ENCODE measurements around the gene IFNA21. TPM values are rescaled to one million over a fixed set of nuclear protein-coding genes. Genes with fewer than 3 reads are reported as not detected.
A peak's percentile ranks its signal among the peaks of the same experiment; 100 is the strongest.
"Not testable (repeated sequence)": the region's sequence is repeated elsewhere in the genome, so short reads cannot be mapped to it uniquely, and the experiment has no call there.

Gene IFNA21
- total RNA-seq, 1 experiment from 2014 or later = not detected

DNA sequence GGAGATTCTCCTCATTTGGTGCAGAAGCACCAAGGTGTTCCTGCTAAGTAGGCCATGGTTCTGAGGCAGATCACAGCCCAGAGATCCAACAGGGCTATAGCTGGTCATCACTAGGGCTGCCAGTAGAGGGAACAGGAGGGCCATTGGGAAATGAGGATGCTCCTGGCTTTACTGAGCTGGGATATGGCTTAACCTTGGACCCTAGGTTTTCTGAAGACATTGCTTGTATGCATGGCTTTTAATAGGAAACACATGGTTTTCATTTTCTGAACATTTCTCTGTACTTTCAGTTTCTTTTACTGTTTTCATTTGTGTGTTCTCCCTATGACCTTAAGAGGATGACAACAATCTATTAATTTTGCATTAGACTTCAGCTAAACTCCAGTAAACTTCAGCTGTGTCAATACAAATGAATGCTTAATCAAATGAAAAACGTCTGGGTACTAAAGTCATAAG lies 25.0 kb downstream of the IFNA21 start, which contains the start of gene IFNW1:
Gene IFNW1, minus strand, starts transcription at position 406 of the 456 bp plus-strand sequence. Its CDS starts 262 bp downstream, at position 144.
- DNase-seq (ENCODE audit: low spot score) = peak; percentile 6

DNA sequence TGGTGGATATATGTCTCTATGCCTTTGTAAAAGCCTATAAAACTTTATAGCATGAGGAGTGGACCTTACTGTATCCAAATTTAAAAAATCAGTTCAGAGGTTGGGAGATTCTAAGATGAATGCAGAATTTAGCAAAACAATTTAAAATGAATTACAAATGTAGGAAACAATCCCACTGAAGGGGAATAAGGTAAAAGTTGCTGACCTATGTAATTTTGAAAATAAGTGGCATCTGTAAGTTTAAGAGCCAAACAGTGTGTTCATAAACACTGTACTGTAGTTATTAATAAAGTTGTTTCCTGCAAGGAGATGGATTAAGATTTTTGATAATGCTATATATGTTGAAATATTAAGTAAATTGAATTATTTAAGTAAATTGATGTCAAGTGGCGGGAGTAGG lies 29.4 kb downstream of the IFNA21 start:
- DNase-seq (ENCODE audit: low spot score) = no peak

DNA sequence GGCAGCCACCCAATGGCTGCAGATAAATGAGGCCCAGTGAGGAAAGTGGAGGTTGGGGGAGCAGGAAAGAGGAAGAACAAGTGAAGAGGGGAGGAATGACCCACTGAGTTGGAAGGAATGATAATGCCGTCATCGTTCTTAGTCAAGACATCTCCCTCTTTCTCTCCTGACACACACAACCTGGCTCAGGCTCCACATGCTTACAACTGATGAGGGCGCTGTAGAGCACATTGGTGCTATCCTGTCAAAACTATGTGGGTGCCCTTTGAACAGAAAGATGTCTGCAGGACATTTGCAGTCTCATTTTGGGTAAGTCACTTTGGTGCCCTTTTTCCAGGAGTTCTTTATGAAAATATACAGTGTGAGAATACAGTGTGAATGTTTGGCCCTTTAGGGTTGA lies 30.7 kb downstream of the IFNA21 start:
- no peak for DNase-seq (ENCODE audit: low spot score)

DNA sequence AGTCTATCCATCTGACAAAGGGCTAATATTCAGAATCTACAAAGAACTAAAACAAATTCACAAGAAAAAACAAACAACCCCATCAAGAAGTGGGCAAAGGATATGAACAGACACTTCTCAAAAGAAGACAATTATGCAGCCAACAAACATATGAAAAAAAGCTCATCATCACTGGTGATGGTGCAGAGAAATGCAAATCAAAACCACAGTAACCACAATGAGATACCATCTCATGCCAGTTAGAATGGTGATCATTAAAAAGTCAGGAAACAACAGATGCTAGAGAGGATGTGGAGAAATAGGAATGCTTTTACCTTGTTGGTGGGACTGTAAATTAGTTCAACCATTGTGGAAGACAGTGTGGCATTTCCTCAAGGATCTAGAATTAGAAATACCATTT lies 38.3 kb downstream of the IFNA21 start:
- DNase-seq (ENCODE audit: low spot score) = not testable (repeated sequence)

DNA sequence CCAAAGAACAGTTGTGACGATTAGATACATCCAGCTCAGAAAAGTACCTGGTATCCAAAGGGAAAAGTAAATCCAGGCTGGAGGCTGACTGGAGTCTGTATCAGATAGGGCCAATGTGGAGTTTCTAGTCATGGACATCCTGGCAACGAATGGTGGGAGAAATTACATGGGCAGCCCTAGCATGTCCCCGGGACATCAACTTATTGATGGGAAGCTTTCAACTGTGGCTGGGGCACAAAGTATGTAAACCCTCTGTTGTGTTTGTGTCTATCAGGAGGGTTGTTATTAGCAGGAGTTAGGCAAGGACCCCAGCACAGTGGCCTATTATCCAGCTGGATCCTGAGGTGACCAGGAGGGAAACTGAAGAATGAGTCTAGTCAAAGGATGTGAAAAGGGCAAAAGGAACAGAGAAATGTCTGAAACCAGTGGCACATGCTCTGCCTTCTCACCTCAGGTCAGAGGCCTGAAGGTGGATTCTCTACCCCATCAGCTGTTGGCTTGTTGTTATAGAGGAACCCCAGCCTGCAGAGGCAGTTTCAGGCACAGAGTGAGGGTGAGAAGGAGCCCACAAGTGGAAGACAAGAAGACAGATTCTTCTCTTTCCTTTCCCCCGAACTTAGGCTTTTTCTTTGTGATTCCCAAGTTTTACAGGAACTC lies 44.7 kb downstream of the IFNA21 start:
- DNase-seq (ENCODE audit: low spot score) = no peak

DNA sequence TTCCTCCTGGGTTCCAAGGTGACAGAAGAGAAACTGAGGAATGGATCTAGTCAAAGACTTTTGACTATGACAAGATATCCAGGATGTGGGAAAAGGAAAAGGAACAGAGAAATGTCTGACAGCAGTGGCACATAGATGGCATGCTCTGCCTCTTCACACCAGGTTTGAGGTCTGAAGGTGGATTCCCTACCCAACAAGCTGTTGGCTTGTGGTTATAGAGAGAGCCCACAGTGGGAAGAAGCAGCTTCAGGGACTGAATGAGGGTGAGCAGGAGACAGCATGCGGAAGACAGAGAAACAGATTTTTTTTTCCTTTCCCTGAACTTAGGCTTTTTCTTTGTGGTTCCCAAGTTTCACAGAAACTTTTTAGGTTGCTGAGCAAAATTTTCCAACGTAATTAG lies 45.4 kb downstream of the IFNA21 start:
- DNase-seq (ENCODE audit: low spot score) = no peak

DNA sequence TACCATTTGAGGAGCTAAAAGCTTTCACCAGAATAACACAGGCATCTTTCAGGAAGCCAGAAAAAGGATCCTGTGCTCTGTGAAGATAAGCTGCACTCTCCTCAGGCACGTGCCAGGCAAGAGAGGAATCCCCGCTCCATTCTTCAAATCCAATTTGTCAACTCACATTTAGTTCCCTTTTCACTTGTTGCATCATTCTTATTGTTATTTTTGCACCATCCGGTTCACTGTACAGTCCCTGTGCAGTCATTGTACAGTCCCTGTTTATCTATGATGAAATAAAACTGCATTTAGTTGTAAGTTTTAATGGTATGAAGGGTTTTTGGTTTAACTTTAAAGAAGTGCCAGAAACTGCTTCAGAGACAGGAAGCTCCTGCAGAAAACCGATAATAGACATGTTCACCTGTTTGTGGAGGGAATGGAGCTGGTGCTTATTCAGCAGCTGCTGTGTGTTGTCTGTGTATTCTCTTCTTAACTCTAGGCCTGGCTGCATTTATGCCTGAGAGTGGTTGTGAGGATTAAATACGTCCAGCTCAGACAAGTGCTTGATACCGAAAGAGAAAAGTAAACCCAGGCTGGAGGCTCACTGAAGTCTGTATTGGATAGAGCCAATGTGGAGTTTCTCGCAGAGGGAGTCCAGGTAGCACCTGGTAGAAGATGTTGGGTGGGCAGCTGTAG lies 47.2 kb downstream of the IFNA21 start:
- DNase-seq (ENCODE audit: low spot score) = no peak

Small RNA genes lying within 50 kb of the gene (small RNA-seq; reads per million reads assigned to genes)
- gene RF00019 = not detected

Other genes starting within 250 kb of the IFNA21 start
- gene HACD4, start 135.0 kb downstream of the IFNA21 start, total RNA-seq (2014; rRNA removed; shearing (Covaris generic)) = not detected in 2 replicates
- not detected in 2 replicates for gene IFNB1, start 88.7 kb downstream of the IFNA21 start, total RNA-seq (2014; rRNA removed; shearing (Covaris generic))
- gene IFNW1, start 24.8 kb downstream of the IFNA21 start, total RNA-seq (2014; rRNA removed; shearing (Covaris generic)) = not detected in 2 replicates
- gene IFNA4, start 20.9 kb upstream of the IFNA21 start, total RNA-seq (2014; rRNA removed; shearing (Covaris generic)) = not detected in 2 replicates
- gene IFNA7, start 35.5 kb upstream of the IFNA21 start, total RNA-seq (2014; rRNA removed; shearing (Covaris generic)) = not detected in 2 replicates
- gene IFNA10, start 40.5 kb upstream of the IFNA21 start, total RNA-seq (2014; rRNA removed; shearing (Covaris generic)) = not detected in 2 replicates
- not detected in 2 replicates for gene IFNA16, start 50.7 kb upstream of the IFNA21 start, total RNA-seq (2014; rRNA removed; shearing (Covaris generic))
- not detected in 2 replicates for gene IFNA17, start 61.6 kb upstream of the IFNA21 start, total RNA-seq (2014; rRNA removed; shearing (Covaris generic))
- not detected in 2 replicates for gene IFNA14, start 73.3 kb upstream of the IFNA21 start, total RNA-seq (2014; rRNA removed; shearing (Covaris generic))
- gene IFNA5, start 138.7 kb upstream of the IFNA21 start, total RNA-seq (2014; rRNA removed; shearing (Covaris generic)) = not detected in 2 replicates
- 8.8 and 10.0 TPM in 2 replicates for gene KLHL9, start 168.7 kb upstream of the IFNA21 start, total RNA-seq (2014; rRNA removed; shearing (Covaris generic))
- gene IFNA6, start 184.2 kb upstream of the IFNA21 start, total RNA-seq (2014; rRNA removed; shearing (Covaris generic)) = not detected in 2 replicates
- not detected in 2 replicates for gene IFNA13, start 201.4 kb upstream of the IFNA21 start, total RNA-seq (2014; rRNA removed; shearing (Covaris generic))
- not detected in 2 replicates for gene IFNA2, start 218.7 kb upstream of the IFNA21 start, total RNA-seq (2014; rRNA removed; shearing (Covaris generic))
- gene IFNA8, start 242.5 kb upstream of the IFNA21 start, total RNA-seq (2014; rRNA removed; shearing (Covaris generic)) = not detected in 2 replicates